Activated T-helper 17 cell treated with anti-CD3 and anti-CD28 coated beads, Interleukin-2, amount 50 U/mL, for 72 hours (primary cell): ENCODE data around the gene RAB41. TPM values are rescaled to one million over a fixed set of nuclear protein-coding genes. Genes with fewer than 3 reads are reported as not detected.
A peak's percentile ranks its signal among the peaks of the same experiment; 100 is the strongest.
"Not testable (repeated sequence)": the region's sequence is repeated elsewhere in the genome, so short reads cannot be mapped to it uniquely, and the experiment has no call there.

ENCODE experiments used
- ATAC-seq: fragments of 150-1000 bp; cut with Tn5 transposase; replicated peaks from 2 replicates; pipeline ENCODE4 v1.10.0; 2021; ENCODE audit warnings: mild to moderate bottlenecking, moderate library complexity
- H3K27ac Mint-ChIP-seq: one replicate; pipeline ENCODE4 v1.8.0; 2022; ENCODE audit warnings: mixed read lengths
- H3K27me3 Mint-ChIP-seq: one replicate; pipeline ENCODE4 v1.8.0; 2022; ENCODE audit warnings: mixed read lengths
- H3K36me3 Mint-ChIP-seq: one replicate; pipeline ENCODE4 v1.8.0; 2022; ENCODE audit warnings: low read depth, mild to moderate bottlenecking, mixed read lengths
- H3K4me1 Mint-ChIP-seq: one replicate; pipeline ENCODE4 v1.8.0; 2022; ENCODE audit warnings: mixed read lengths
- H3K4me3 Mint-ChIP-seq: one replicate; pipeline ENCODE4 v1.8.0; 2022; ENCODE audit warnings: mild to moderate bottlenecking, mixed read lengths
- H3K9me3 Mint-ChIP-seq: one replicate; pipeline ENCODE4 v1.8.0; 2022; ENCODE audit warnings: mixed read lengths
- total RNA-seq, 2 donors: library from RNA; stranded (reverse); gene quantifications; one replicate each; pipeline ENCODE4 v1.2.3, GENCODE V29; 2022

The RAB41 gene
- not detected for total RNA-seq

DNA sequence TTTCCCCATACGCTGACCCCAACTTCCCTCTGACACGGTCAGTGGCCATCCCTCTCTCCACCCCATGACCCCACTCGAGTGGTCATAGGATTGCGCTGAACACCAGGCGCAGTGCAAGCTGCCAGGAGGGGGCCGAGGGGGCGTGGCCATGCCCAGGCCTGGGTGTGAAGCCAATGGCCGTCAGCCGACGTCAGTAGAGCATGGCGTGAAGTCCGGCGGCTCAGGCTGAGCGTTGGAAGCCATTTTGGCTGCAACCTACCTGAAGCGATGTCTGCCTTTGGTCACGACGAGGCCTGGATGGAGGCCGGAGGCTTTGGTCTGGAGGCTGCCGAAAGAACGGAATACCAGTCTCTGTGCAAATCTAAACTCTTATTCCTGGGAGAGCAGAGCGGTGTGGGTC lies at the start of gene RAB41:
Gene RAB41 (plus strand): TSS at position 222 of the 400 bp plus-strand sequence. CDS start 46 bp downstream, at position 268.
- no peak for ATAC-seq
- Mint-ChIP-seq H3K36me3 (peaks cover 30% of the 10 kb centered on the region), H3K27ac (no peak within 1 kb of the TSS)

DNA sequence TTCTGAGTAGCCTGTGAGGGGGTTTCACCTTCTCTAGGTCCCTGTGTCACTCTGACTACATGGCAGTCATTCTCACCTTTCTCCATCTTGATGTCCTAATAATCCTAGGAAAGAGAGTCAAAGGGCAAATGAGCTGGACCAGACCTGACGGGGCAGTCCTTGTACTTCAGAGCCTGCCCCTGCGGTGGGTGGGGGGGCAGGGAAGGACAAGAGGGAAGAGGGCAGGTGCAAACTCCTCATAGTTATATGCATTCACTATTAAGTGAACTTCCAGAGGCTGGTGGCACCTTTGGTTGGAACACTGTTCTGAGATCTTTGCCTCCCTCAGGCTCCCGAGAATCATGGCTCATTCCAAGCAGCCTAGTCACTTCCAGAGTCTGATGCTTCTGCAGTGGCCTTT lies 47.6 kb upstream of the RAB41 start, which contains the start of gene AWAT1:
Gene AWAT1 (plus strand): TSS at position 301 of the 400 bp plus-strand sequence. CDS start 41 bp downstream, at position 342.
- no peak within 1 kb of the TSS for H3K4me3 Mint-ChIP-seq
- H3K36me3 Mint-ChIP-seq, result no peaks in the 10 kb centered on the region
- H3K27ac Mint-ChIP-seq, result no peak within 1 kb of the TSS
- ATAC-seq, result no peak
- no peaks in the 10 kb centered on the region for H3K4me1 Mint-ChIP-seq
- peaks cover 3% of the 10 kb centered on the region for H3K27me3 Mint-ChIP-seq
- H3K9me3 Mint-ChIP-seq, result no peaks in the 10 kb centered on the region

More for the DNA sequence above, at the start of gene RAB41:
- Mint-ChIP-seq H3K4me3 (no peak within 1 kb of the TSS), H3K9me3 (no peaks in the 10 kb centered on the region), H3K27me3 (no peaks in the 10 kb centered on the region), H3K4me1 (no peaks in the 10 kb centered on the region)

DNA sequence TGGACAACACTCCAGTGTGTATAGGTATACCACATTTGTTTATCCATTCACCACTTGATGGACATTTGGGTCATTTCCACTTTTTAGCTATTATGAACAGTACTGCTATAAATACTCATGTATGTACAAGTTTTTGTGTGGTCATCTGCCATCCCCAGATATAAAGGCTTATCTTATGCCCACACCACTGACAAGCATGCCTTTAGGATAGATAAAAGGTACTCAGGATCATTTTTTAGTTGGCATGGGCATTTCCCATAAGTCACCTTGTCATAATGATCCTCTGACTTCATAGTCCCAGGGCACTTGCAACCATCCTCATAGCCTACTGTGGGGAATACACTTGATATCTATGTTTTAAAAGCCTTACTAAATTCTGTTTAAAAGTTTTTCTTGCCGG lies 41.2 kb upstream of the RAB41 start:
- Mint-ChIP-seq H3K27ac (no peak overlapping the region), H3K27me3 (no peaks in the 10 kb centered on the region), H3K36me3 (no peaks in the 10 kb centered on the region), H3K4me1 (no peaks in the 10 kb centered on the region), H3K4me3 (no peak overlapping the region), H3K9me3 (no peaks in the 10 kb centered on the region)
- no peak for ATAC-seq

DNA sequence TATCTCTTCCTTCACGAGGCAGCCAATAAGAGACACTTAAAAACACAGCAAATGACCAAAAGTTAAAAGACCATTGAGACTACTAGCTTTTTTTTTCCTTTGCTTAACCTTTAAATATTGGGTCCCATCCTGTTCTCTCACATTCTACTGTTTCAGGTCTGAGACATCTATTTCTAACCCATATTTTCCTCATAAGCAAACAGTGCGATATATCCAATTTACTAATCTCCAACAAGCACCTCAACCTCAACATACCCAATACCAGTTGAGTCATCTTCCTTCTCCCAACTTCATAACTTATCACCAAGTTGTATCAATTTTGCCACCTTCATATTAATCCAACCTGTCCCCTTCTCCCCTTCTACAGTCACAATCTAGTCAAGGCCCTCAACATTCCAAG lies 40.5 kb upstream of the RAB41 start:
- Mint-ChIP-seq H3K27ac (no peak overlapping the region), H3K4me1 (no peaks in the 10 kb centered on the region), H3K9me3 (no peaks in the 10 kb centered on the region), H3K27me3 (no peaks in the 10 kb centered on the region), H3K4me3 (no peak overlapping the region), H3K36me3 (no peaks in the 10 kb centered on the region)
- ATAC-seq, result no peak

DNA sequence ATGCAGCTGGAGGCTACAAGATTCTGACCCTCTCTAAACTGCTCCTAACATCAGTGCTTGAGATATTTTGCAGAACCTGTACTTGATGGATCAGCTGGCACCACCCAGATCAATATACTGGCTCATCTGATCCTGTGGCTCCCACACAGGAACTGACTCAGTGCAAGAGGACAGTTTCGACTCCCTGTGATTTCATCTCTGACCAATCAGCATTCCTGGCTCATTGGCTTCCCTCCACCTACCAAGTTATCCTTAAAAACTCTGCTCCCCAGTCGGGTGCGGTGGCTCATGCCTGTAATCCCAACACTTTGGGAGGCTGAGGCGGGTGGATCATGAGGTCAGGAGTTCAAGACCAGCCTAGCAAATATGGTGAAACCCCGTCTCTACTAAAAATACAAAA lies 38.4 kb upstream of the RAB41 start:
- not testable (repeated sequence) for ATAC-seq, H3K27ac Mint-ChIP-seq, H3K4me1 Mint-ChIP-seq, H3K9me3 Mint-ChIP-seq, H3K27me3 Mint-ChIP-seq, H3K36me3 Mint-ChIP-seq, H3K4me3 Mint-ChIP-seq

DNA sequence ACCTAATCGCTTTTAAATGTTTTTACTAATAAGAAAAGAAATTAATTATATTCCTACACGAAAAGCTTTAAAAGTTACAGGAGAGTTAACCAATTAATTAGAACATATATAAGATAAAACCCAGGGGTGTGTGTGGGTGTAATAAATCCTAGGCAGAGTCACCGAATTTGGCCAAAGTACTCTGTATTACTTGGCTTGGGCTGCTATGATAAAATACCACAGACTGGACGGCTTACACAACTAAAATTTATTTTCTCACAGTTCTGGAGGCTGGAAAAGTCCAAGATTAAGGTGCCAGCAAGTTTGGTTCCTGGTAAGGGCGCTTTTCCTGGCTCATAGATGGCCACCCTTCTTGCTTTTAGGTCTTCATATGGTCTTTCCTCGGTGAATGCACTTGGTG lies 37.1 kb upstream of the RAB41 start:
- Mint-ChIP-seq H3K27me3 (no peaks in the 10 kb centered on the region), H3K36me3 (no peaks in the 10 kb centered on the region), H3K4me1 (no peaks in the 10 kb centered on the region), H3K4me3 (no peak overlapping the region), H3K27ac (no peak overlapping the region), H3K9me3 (no peaks in the 10 kb centered on the region)
- no peak for ATAC-seq

DNA sequence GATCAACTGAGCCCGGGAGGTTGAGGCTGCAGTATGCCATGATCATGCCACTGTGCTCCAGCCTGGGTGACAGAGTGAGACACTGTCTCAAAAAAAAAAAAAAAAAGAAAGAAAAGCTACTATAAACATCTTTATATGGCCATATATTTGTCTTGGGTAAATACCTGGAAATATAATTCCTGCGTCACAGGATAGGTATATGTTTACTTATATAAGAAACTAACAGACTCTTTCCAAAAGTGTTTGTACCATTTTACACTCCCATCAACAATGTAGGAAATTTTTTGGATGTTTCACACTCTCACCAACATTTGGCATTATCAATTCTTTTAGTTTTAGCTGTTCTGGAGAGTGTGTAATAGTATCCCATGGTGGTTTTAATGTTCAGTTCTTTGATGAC lies 34.7 kb upstream of the RAB41 start:
- ATAC-seq, result no peak
- Mint-ChIP-seq H3K36me3 (no peaks in the 10 kb centered on the region), H3K27ac (no peak overlapping the region), H3K4me3 (no peak overlapping the region), H3K4me1 (no peaks in the 10 kb centered on the region), H3K27me3 (no peaks in the 10 kb centered on the region), H3K9me3 (no peaks in the 10 kb centered on the region)

DNA sequence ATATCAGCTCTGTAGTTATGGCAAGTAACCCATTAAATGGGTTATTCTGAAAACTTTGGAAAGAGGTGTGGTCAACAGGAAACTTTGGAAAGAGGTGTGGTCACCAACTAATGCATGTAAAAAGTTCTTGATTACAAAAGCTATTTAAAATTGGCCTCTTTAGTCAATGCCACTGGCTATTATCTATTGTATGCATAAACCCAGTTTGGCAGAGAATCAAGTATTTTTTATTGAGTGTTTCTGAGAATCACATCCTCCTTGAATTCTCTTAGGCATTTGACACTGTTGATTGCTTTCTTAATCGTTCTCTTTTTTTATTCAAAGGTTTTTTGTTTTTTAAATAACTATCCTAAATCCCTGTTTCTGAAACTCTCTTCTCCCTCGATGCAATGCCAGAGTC lies 29.5 kb upstream of the RAB41 start:
- peak overlapping the region; percentile 66 for H3K27ac Mint-ChIP-seq
- H3K4me3 Mint-ChIP-seq, result no peak overlapping the region
- H3K36me3 Mint-ChIP-seq, result no peaks in the 10 kb centered on the region
- peaks cover 14% of the 10 kb centered on the region for H3K4me1 Mint-ChIP-seq
- no peaks in the 10 kb centered on the region for H3K27me3 Mint-ChIP-seq
- no peaks in the 10 kb centered on the region for H3K9me3 Mint-ChIP-seq
- no peak for ATAC-seq

DNA sequence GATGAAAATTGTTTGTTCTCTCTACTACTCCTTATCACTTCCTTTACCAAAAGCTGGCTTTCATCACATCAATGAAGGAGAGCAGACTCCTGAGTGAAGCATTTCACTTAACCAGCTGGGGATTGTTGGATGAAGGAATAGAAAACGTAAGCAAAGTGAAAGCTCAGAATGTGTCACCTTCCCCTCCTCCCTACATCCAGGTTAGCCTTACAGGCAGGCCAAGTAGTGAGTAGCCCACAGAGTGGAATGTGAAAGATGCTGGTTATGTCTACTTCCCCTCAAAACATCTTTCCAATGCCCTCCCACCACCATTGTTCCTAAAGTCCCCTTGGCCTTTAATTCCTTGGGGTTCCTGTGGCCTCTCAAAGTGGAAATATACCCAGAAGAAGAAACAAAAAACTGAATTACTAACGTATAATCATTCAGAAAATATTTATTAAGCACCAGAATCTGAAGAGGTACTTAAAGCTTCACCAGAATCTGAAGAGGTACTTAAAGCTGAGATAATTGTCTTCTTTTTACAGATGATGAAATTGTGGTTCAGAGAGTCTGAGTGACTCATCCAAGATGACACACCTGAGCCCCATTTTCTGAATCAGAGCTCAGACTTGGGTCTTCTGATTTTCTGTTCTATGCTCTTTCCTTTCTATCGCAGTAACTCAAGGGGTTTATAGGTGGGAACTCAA lies 28.5 kb upstream of the RAB41 start:
- Mint-ChIP-seq H3K9me3 (no peaks in the 10 kb centered on the region), H3K27ac (peak overlapping the region; percentile 66), H3K27me3 (no peaks in the 10 kb centered on the region), H3K4me3 (peak overlapping the region; percentile 11), H3K36me3 (no peaks in the 10 kb centered on the region), H3K4me1 (peaks cover 14% of the 10 kb centered on the region)
- peak; percentile 86 for ATAC-seq

DNA sequence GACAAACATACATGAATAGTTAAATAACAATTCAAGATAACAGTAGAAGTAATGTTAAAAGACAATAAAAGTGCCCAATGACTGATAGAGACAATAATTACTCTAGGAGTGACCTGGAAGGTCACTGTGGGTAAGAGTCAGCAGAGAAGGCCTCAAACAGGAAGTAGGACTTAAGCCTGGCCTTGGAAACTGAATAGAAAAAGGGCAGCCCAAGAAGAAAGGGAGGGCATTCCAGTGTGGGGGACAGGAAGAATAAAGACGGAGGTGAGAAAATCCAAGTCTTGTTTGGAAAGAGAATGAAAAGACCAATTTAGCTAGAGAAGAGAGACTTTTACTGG lies 27.9 kb upstream of the RAB41 start:
- peak overlapping the region; percentile 66 for H3K27ac Mint-ChIP-seq
- no peaks in the 10 kb centered on the region for H3K36me3 Mint-ChIP-seq
- peak overlapping the region; percentile 11 for H3K4me3 Mint-ChIP-seq
- H3K27me3 Mint-ChIP-seq, result no peaks in the 10 kb centered on the region
- H3K9me3 Mint-ChIP-seq, result no peaks in the 10 kb centered on the region
- ATAC-seq, result peak; percentile 24
- peaks cover 14% of the 10 kb centered on the region for H3K4me1 Mint-ChIP-seq

DNA sequence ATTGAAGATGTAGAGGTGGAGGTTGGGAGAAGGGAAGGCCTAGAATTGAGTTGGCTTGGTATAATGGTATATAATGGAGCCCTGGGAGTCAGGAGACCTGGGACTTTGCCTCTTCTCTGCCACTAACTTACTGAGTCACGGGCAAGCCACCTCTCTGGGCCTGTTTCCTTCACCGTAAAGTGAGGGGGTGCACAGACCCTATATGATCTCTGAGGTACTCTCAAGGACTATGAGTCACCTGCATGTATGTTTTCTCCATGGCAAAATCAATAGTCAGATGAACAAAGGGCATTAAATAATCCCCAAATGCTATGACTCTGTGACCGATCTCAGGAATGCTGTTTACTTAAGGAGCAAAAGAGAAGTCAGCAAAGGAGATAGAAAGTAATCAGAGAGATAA lies 27.1 kb upstream of the RAB41 start:
- Mint-ChIP-seq H3K9me3 (no peaks in the 10 kb centered on the region), H3K4me1 (peaks cover 14% of the 10 kb centered on the region), H3K27me3 (no peaks in the 10 kb centered on the region), H3K36me3 (no peaks in the 10 kb centered on the region), H3K27ac (no peak overlapping the region), H3K4me3 (no peak overlapping the region)
- ATAC-seq, result no peak

DNA sequence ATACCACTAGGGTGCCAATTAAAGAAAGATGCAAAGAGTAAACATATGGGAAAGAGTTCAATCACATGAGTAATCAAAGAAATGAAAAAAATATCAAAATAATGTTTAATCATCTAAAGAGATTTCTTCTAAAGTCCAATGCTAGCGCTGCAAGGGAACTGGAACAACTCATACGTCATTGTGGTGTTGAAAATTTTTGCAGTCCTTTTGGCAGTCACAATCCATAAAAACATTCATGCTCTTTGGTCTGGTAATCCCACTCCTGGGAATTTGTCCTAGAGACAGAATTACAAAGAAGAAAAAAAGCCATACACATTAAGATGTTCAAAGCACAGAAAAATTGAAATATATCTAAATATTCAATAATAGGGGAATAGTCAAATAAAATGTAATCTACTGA lies 26.5 kb upstream of the RAB41 start:
- ATAC-seq, result no peak
- H3K36me3 Mint-ChIP-seq, result no peaks in the 10 kb centered on the region
- no peaks in the 10 kb centered on the region for H3K27me3 Mint-ChIP-seq
- no peak overlapping the region for H3K4me3 Mint-ChIP-seq
- H3K4me1 Mint-ChIP-seq, result peaks cover 14% of the 10 kb centered on the region
- no peaks in the 10 kb centered on the region for H3K9me3 Mint-ChIP-seq
- H3K27ac Mint-ChIP-seq, result no peak overlapping the region

DNA sequence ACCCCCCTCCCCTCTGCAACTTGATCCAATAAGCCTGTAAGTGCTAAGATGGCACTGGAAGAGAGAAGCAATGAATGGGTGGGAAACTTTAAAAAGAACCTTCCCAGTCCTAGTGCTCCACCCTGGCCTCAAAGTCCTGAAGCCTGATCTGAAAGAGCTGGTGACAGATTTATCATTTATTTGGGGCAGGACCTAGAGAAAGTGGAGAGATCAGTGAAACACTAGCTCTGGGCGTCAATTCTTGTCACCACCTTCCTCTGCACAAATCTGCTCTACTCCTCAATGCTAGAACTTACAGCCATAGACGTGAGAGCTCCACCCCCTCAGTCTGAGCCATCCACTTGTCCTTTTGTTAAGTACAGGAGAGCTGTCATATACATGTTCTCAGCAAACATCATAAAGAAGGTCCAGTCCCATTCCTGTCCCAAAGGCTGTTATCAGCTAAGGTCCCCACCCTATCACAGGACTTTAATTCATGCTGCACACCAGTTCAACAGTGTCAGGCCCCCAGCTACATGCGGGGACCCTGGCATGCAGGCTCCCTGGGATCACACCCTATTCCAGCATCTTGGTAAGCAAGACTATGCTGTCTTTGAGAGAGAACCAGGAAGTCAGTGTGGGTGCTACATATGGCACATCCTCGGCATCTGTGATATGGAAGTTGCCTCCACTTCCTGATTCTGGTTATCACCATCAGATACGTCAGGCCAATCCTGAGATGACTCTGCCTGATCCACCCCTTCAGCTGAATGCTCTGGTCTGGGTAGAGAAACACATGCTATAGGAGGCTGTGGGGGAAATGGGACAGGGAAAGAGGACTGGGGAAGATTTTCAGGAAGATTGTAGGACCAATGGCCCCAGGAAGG lies 24.3 kb upstream of the RAB41 start:
- ATAC-seq, result no peak
- Mint-ChIP-seq H3K9me3 (no peaks in the 10 kb centered on the region), H3K36me3 (no peaks in the 10 kb centered on the region)

DNA sequence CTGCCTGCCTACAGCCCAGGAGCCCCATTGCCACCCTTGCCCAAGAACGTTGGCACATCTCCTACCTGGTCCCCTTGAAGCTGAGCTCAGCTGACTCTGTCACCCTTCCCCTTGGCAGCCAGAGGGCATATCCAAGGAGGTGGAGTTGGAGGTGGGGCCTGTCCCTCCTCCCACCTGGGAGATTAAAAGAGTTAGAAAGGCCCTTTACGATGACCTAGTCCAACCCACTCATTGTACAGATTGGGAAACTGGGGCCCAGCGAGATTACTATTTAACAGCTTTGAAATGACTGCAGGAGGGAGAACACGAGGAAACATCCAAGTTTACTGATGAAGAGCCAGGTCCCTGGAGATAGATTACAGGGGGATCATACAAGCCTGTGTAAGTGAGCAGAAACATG lies 21.9 kb upstream of the RAB41 start, which contains the start of gene P2RY4:
Gene P2RY4 (minus strand): TSS at position 101 of the 400 bp plus-strand sequence. CDS start 580 bp downstream, outside the sequence.
- Mint-ChIP-seq H3K9me3 (no peaks in the 10 kb centered on the region), H3K27ac (no peak within 1 kb of the TSS), H3K36me3 (no peaks in the 10 kb centered on the region), H3K4me1 (no peaks in the 10 kb centered on the region), H3K4me3 (no peak within 1 kb of the TSS), H3K27me3 (no peaks in the 10 kb centered on the region)
- no peak for ATAC-seq

More for the DNA sequence above, 24.3 kb upstream of the RAB41 start:
- H3K27ac Mint-ChIP-seq, result no peak overlapping the region
- H3K4me3 Mint-ChIP-seq, result no peak overlapping the region
- H3K27me3 Mint-ChIP-seq, result no peaks in the 10 kb centered on the region
- H3K4me1 Mint-ChIP-seq, result peaks cover 14% of the 10 kb centered on the region

DNA sequence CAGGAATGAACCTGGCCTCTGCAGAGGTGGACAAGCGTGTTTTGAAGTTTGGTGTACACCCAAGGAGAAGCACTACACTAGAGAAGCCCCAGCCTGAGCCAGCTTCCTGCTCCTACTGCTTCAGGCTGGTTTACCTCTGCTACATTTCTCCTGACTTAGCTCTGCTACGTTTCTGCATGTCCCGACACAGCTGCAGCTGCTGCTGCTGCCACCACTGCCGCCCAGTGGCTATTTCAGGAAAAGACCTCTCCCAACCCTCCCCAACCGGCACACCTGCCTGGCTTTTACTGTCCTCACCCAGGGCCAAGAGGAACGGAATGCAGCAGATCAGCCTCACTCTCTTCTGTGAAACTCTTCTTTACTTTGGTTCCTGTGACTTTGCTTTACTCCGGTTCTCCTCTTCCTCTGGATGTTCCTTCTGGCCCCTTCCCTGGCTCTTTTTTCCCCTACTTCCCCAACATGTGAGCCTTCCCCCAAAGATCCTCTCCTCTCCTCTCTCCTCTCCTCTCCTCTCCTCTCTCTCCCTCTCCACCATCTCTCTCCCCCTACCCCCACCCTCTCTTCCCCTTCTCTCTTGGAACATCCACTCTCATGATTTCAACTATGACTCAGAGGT lies 18.9 kb upstream of the RAB41 start:
- Mint-ChIP-seq H3K4me1 (no peaks in the 10 kb centered on the region), H3K27ac (no peak overlapping the region), H3K4me3 (no peak overlapping the region), H3K36me3 (no peaks in the 10 kb centered on the region), H3K9me3 (no peaks in the 10 kb centered on the region), H3K27me3 (no peaks in the 10 kb centered on the region)
- peak; percentile 59 for ATAC-seq
